HG03066 (cell line): ENCODE measurements around the gene RAB31.

Source experiments
- ATAC-seq: cut with Tn5 transposase; IDR thresholded peaks from one replicate; pipeline ENCODE4 v1.9.1; 2021; ENCODE audit warnings: low read depth; ENCODE audit not compliant: unreplicated experiment

RAB31 gene

GRCh38 chr18:9690418-9691188, 17.5 kb upstream of the RAB31 start:
- no peak for ATAC-seq

- no peak for ATAC-seq
Measured at GRCh38 chr18:9691235-9691634, 16.9 kb upstream of the RAB31 start.

- ATAC-seq = no peak
Measured at GRCh38 chr18:9694174-9694573, 13.9 kb upstream of the RAB31 start.

- no peak for ATAC-seq
Measured at GRCh38 chr18:9694952-9695495, 13.1 kb upstream of the RAB31 start.

GRCh38 chr18:9695605-9696004, 12.5 kb upstream of the RAB31 start:
- no peak for ATAC-seq

- no peak for ATAC-seq
Measured at GRCh38 chr18:9696112-9696511, 12.0 kb upstream of the RAB31 start.

- ATAC-seq = no peak
Measured at GRCh38 chr18:9696701-9697100, 11.4 kb upstream of the RAB31 start.

GRCh38 chr18:9697121-9697520, 11.0 kb upstream of the RAB31 start:
- no peak for ATAC-seq

GRCh38 chr18:9698497-9698896, 9.6 kb upstream of the RAB31 start:
- ATAC-seq = no peak

- no peak for ATAC-seq
Measured at GRCh38 chr18:9700261-9700796, 7.8 kb upstream of the RAB31 start.

- no peak for ATAC-seq
Measured at GRCh38 chr18:9701609-9702349, 6.3 kb upstream of the RAB31 start.

GRCh38 chr18:9704233-9705118, 3.6 kb upstream of the RAB31 start:
- ATAC-seq = no peak

- ATAC-seq = no peak
Measured at GRCh38 chr18:9705183-9705829, 2.8 kb upstream of the RAB31 start.

- no peak for ATAC-seq
Measured at GRCh38 chr18:9706081-9706935, 1.8 kb upstream of the RAB31 start.

GRCh38 chr18:9707381-9708056, 582 bp upstream of the RAB31 start:
- ATAC-seq = no peak

- ATAC-seq = no peak
Measured at GRCh38 chr18:9708434-9709303, 568 bp downstream of the RAB31 start.

- ATAC-seq = no peak
Measured at GRCh38 chr18:9709304-9709877, 1.3 kb downstream of the RAB31 start.
